ENCODE measurements around the gene NFIX.

DNA sequence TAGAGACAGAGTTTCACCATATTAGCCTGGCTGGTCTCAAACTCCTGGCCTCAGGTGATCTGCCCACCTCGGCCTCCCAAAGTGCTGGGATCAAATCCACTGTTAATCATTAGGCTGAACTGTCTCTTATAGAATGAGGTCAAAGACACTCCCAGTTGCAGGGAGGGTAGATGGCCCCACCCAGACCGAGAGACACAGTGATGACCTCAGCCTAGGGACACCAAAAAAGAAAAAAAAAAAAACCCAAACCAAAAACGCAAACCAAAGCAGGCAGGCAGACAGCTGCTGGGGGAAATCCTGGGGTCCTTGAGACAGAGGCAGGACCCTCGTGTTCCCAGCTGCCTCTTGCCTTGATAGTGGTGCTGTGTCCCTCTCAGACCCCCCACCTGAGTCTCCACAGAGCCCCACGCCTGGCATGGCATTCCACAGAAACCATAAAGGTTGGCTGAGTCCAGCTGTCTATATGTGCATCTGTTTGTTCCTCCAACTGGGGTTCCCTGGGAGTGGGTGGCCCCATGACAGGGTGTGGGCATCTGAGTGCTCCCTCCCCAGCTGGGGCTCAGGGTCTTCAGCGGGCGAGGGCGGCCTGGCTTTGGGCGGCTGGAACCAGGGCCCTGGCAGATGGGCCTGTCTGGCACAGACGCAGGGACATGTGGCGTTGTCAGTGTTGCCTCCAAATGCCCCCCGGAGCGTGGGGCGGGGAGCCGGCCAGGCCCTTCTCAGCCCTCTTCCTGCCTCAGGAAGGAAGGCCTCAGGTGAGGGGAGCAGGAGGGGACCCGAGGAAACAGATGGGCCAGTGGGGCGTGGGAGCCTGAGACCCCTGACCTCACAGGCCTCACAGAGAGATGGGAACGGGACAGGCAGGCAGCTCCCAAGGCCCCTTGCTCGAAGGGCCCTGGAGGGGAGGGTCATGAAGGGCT, 20.7 kb upstream of the NFIX start:
- TF ChIP-seq, protein P1, sequence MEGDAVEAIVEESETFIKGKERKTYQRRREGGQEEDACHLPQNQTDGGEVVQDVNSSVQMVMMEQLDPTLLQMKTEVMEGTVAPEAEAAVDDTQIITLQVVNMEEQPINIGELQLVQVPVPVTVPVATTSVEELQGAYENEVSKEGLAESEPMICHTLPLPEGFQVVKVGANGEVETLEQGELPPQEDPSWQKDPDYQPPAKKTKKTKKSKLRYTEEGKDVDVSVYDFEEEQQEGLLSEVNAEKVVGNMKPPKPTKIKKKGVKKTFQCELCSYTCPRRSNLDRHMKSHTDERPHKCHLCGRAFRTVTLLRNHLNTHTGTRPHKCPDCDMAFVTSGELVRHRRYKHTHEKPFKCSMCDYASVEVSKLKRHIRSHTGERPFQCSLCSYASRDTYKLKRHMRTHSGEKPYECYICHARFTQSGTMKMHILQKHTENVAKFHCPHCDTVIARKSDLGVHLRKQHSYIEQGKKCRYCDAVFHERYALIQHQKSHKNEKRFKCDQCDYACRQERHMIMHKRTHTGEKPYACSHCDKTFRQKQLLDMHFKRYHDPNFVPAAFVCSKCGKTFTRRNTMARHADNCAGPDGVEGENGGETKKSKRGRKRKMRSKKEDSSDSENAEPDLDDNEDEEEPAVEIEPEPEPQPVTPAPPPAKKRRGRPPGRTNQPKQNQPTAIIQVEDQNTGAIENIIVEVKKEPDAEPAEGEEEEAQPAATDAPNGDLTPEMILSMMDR (IDR thresholded peaks at IDR 0.05): no peak
- TF ChIP-seq POLR2AphosphoS5 (IDR thresholded peaks at IDR 0.05) (no peak), EP300 (IDR thresholded peaks at IDR 0.05; ENCODE audit: low read depth) (no peak)
